ENCODE measurements around the gene CDK17.

CDK17 gene

GRCh38 chr12:96237465-96238077 lies 162.7 kb downstream of the CDK17 start:
- peak; percentile 82 for DNase-seq (ENCODE audit: low spot score)

DNA sequence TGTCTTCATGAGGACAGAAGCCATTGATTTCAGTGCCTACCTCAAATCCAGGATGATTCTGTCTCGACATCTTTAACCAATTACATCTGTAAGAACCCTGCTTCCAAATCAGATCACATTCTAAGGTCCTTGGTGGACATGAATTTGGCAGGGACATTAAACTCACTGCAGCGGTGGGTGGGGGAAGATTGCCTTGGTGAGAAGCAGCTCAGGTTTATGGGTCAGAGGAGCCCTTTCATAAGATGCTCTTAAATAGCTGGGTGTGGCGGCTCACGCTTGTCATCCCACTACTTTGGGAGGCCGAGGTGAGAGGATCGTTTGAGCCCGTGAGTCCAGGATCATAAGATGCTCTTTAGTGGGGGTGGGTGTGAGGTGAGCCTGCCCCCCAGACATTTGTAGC lies 163.2 kb downstream of the CDK17 start:
- no peak for DNase-seq (ENCODE audit: low spot score)

GRCh38 chr12:96236221-96236822 lies 163.9 kb downstream of the CDK17 start:
- peak; percentile 32 for DNase-seq (ENCODE audit: low spot score)

- DNase-seq (ENCODE audit: low spot score) = no peak
These were observed 164.8 kb downstream of the CDK17 start for GRCh38 chr12:96235484-96235826.

DNA sequence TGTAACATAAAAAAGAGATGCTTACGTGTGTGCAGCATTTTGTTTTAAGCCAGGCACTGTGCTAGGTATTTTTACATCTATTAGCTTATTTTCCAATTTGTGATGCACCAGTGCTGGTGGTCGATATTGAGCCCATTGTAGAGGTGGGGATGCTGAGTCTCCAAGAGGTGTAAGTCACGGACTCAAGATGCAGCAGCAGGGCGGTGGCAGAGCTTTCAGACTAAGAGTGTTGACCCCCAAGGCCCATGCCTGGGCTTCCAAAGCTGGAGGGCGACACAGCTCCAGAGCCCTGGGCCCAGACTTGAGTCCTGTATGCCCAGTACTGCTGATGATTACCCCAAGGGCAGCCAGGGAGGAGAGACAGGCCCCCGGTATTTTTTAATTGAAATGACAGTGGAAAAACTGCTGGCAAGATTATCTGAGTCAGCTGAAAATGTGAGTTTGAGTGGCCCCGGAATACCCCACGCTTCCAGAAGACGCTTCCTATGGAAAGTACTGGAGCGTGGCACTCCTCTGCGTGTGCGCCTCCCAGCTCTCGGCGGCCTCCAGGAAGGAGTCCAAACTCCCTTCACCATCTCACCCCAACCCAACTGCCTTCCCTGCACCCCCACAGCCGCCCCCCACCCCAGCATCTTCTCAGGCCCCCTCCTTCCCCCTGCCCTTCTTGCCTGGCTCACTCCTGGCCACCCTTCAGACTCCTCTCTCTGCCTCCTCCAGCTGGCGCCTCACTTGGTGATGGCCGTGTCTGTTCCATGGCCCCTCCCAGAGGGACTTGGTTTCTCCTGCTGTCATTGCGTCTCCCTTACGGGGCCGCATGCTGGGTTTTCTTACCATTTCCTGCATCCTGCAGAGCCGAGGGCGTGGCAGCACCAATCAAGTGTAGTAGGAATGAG lies 165.4 kb downstream of the CDK17 start:
- no peak for DNase-seq (ENCODE audit: low spot score)

- no peak for DNase-seq (ENCODE audit: low spot score)
These were observed 166.2 kb downstream of the CDK17 start for GRCh38 chr12:96233939-96234461.

- no peak for DNase-seq (ENCODE audit: low spot score)
These were observed 167.1 kb downstream of the CDK17 start for GRCh38 chr12:96233168-96233567.

DNA sequence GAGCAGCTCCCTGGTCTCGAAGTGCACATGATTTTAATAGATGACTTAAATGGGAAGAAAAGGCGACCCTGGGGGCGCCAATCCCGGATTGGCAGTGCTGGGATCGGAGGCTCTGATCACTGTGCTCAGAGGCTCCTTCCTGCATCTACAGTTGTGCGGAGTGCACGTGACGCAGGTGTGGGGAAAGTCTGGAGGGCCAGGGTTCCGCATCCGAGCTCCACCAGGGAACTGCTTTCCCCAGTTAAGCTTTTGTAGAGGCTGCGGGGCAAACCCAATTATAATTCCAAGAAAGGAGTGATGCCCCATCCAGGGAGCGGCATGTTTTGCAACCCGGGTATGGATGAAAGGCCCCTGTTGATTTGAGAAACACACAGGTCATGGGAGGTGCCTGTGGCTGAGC lies 169.6 kb downstream of the CDK17 start:
- no peak for DNase-seq (ENCODE audit: low spot score)

GRCh38 chr12:96228566-96229248 lies 171.5 kb downstream of the CDK17 start:
- DNase-seq (ENCODE audit: low spot score) = no peak
